HG03521 (cell line): Measurements from ENCODE around the gene SLC6A6.

Experiments
- ATAC-seq: cut with Tn5 transposase; IDR thresholded peaks from one replicate; pipeline ENCODE4 v1.9.1; 2021; ENCODE audit warnings: mild to moderate bottlenecking, moderate library complexity; ENCODE audit not compliant: unreplicated experiment

The SLC6A6 gene

GRCh38 chr3:14536055-14536815 lies 133.8 kb downstream of the SLC6A6 start:
- ATAC-seq: no peak

- ATAC-seq: no peak
Observed at GRCh38 chr3:14536837-14537589, 134.6 kb downstream of the SLC6A6 start.

- ATAC-seq: no peak
Observed at GRCh38 chr3:14537590-14538450, 135.4 kb downstream of the SLC6A6 start.

GRCh38 chr3:14538451-14539088 lies 136.2 kb downstream of the SLC6A6 start:
- no peak for ATAC-seq
